Activated gamma-delta T cell treated with Interleukin-2 at 50 U/mL for 16 hours (primary cell): ENCODE measurements around the gene HUS1B.
"Not testable (repeated sequence)": the region's sequence is repeated elsewhere in the genome, so short reads cannot be mapped to it uniquely, and the experiment has no call there.

Experiments
- DNase-seq: peaks from one replicate; pipeline ENCODE4 v3.0.0-alpha.2; 2020

HUS1B gene

GRCh38 chr6:677919-678318 lies 21.0 kb upstream of the HUS1B start:
- DNase-seq, result no peak

- DNase-seq, result no peak
Observed at GRCh38 chr6:674956-675355, 18.1 kb upstream of the HUS1B start.

GRCh38 chr6:674406-674805 lies 17.5 kb upstream of the HUS1B start:
- no peak for DNase-seq

- DNase-seq, result no peak
Observed at GRCh38 chr6:667253-667927, 10.5 kb upstream of the HUS1B start.

GRCh38 chr6:665403-666267 lies 8.7 kb upstream of the HUS1B start:
- DNase-seq, result no peak

GRCh38 chr6:663788-664187 lies 6.9 kb upstream of the HUS1B start:
- DNase-seq, result not testable (repeated sequence)

- no peak for DNase-seq
Observed at GRCh38 chr6:659716-660581, 3.0 kb upstream of the HUS1B start.

GRCh38 chr6:658244-658643 lies 1.3 kb upstream of the HUS1B start:
- no peak for DNase-seq

GRCh38 chr6:657743-658142 lies 843 bp upstream of the HUS1B start:
- DNase-seq, result no peak

- no peak for DNase-seq
Observed at GRCh38 chr6:654136-654535, 2.8 kb downstream of the HUS1B start.

GRCh38 chr6:652865-653264 lies 4.0 kb downstream of the HUS1B start:
- no peak for DNase-seq

- DNase-seq, result no peak
Observed at GRCh38 chr6:650098-650497, 6.8 kb downstream of the HUS1B start.

- no peak for DNase-seq
Observed at GRCh38 chr6:642805-643204, 14.1 kb downstream of the HUS1B start.

GRCh38 chr6:641225-641985 lies 15.5 kb downstream of the HUS1B start:
- no peak for DNase-seq

- no peak for DNase-seq
Observed at GRCh38 chr6:636488-636887, 20.4 kb downstream of the HUS1B start.

GRCh38 chr6:635233-635632 lies 21.7 kb downstream of the HUS1B start:
- DNase-seq, result no peak

- no peak for DNase-seq
Observed at GRCh38 chr6:633611-634010, 23.3 kb downstream of the HUS1B start.

- DNase-seq, result no peak
Observed at GRCh38 chr6:628766-629165, 28.1 kb downstream of the HUS1B start.

- DNase-seq, result no peak
Observed at GRCh38 chr6:626236-626635, 30.7 kb downstream of the HUS1B start.

- no peak for DNase-seq
Observed at GRCh38 chr6:624979-625378, 31.9 kb downstream of the HUS1B start.

- no peak for DNase-seq
Observed at GRCh38 chr6:622462-622861, 34.4 kb downstream of the HUS1B start.

- DNase-seq, result no peak
Observed at GRCh38 chr6:621931-622330, 35.0 kb downstream of the HUS1B start.

- no peak for DNase-seq
Observed at GRCh38 chr6:620950-621349, 36.0 kb downstream of the HUS1B start.
